ENCODE results near the gene RAD50.
"Not testable (repeated sequence)": the region's sequence is repeated elsewhere in the genome, so short reads cannot be mapped to it uniquely, and the experiment has no call there.

RAD50 gene

GRCh38 chr5:132561601-132562000, 4.8 kb downstream of the RAD50 start:
- no peak overlapping the region for H3K9ac ChIP-seq
- no peak overlapping the region for H3K4me2 ChIP-seq
- H4K20me1 ChIP-seq (ENCODE audit: insufficient read depth) = no peaks in the 10 kb centered on the region
- peaks cover 44% of the 10 kb centered on the region for H3K79me2 ChIP-seq (ENCODE audit: insufficient read depth, low read depth)
- H2AFZ ChIP-seq (ENCODE audit: low read depth) = no peak overlapping the region
- peaks cover 14% of the 10 kb centered on the region for H3K4me1 ChIP-seq (ENCODE audit: low read depth, poor library complexity, severe bottlenecking)
- H3K4me3 ChIP-seq (IDR thresholded peaks at IDR 0.05; ENCODE audit: insufficient read depth, low read depth, low read length) = no peak overlapping the region
- no peak overlapping the region for H3K27ac ChIP-seq
- H3K36me3 ChIP-seq (ENCODE audit: insufficient read depth) = no peaks in the 10 kb centered on the region; the same call in 1 of the 2 replicates
- no peaks in the 10 kb centered on the region for H3K27me3 ChIP-seq (ENCODE audit: insufficient read depth, low read depth)
- no peak for TF ChIP-seq CTCF (conservative IDR thresholded peaks at IDR 0.05; ENCODE audit: low read depth, low read length)

- not testable (repeated sequence) for H4K20me1 ChIP-seq (ENCODE audit: insufficient read depth); H3K9ac ChIP-seq; H3K4me2 ChIP-seq; H3K27me3 ChIP-seq (ENCODE audit: insufficient read depth, low read depth); H3K4me3 ChIP-seq (IDR thresholded peaks at IDR 0.05; ENCODE audit: insufficient read depth, low read depth, low read length); H3K27ac ChIP-seq; H3K4me1 ChIP-seq (ENCODE audit: low read depth, poor library complexity, severe bottlenecking); H2AFZ ChIP-seq (ENCODE audit: low read depth); H3K36me3 ChIP-seq (ENCODE audit: insufficient read depth)
- H3K79me2 ChIP-seq (ENCODE audit: insufficient read depth, low read depth) = peaks cover 18% of the 10 kb centered on the region; the same call in 1 of the 2 replicates
Observed at GRCh38 chr5:132564555-132564954, 7.8 kb downstream of the RAD50 start.

- no peak overlapping the region for H3K4me2 ChIP-seq
- no peaks in the 10 kb centered on the region for H3K27me3 ChIP-seq (ENCODE audit: insufficient read depth, low read depth)
- TF ChIP-seq CTCF (conservative IDR thresholded peaks at IDR 0.05; ENCODE audit: low read depth, low read length) = no peak
- no peaks in the 10 kb centered on the region for H3K4me1 ChIP-seq (ENCODE audit: low read depth, poor library complexity, severe bottlenecking)
- H3K79me2 ChIP-seq (ENCODE audit: insufficient read depth, low read depth) = peaks cover 10% of the 10 kb centered on the region; the same call in 1 of the 2 replicates
- no peak overlapping the region for H3K9ac ChIP-seq
- H3K36me3 ChIP-seq (ENCODE audit: insufficient read depth) = no peaks in the 10 kb centered on the region
- H3K27ac ChIP-seq = no peak overlapping the region
- no peaks in the 10 kb centered on the region for H4K20me1 ChIP-seq (ENCODE audit: insufficient read depth)
- no peak overlapping the region for H2AFZ ChIP-seq (ENCODE audit: low read depth)
- H3K4me3 ChIP-seq (IDR thresholded peaks at IDR 0.05; ENCODE audit: insufficient read depth, low read depth, low read length) = no peak overlapping the region
Observed at GRCh38 chr5:132566657-132567056, 9.9 kb downstream of the RAD50 start.

GRCh38 chr5:132576123-132576522, 19.3 kb downstream of the RAD50 start:
- Histone ChIP-seq H3K4me1 (ENCODE audit: low read depth, poor library complexity, severe bottlenecking) (no peaks in the 10 kb centered on the region), H3K36me3 (ENCODE audit: insufficient read depth) (peaks cover 5% of the 10 kb centered on the region; the same call in 1 of the 2 replicates), H3K9ac (no peak overlapping the region), H3K27ac (no peak overlapping the region), H4K20me1 (ENCODE audit: insufficient read depth) (no peaks in the 10 kb centered on the region), H2AFZ (ENCODE audit: low read depth) (no peak overlapping the region), H3K4me3 (IDR thresholded peaks at IDR 0.05; ENCODE audit: insufficient read depth, low read depth, low read length) (no peak overlapping the region), H3K79me2 (ENCODE audit: insufficient read depth, low read depth) (no peaks in the 10 kb centered on the region), H3K27me3 (ENCODE audit: insufficient read depth, low read depth) (no peaks in the 10 kb centered on the region), H3K4me2 (no peak overlapping the region)
- no peak for TF ChIP-seq CTCF (conservative IDR thresholded peaks at IDR 0.05; ENCODE audit: low read depth, low read length)

GRCh38 chr5:132584560-132584959, 27.8 kb downstream of the RAD50 start:
- H2AFZ ChIP-seq (ENCODE audit: low read depth); H3K4me1 ChIP-seq (ENCODE audit: low read depth, poor library complexity, severe bottlenecking); H4K20me1 ChIP-seq (ENCODE audit: insufficient read depth); H3K36me3 ChIP-seq (ENCODE audit: insufficient read depth); H3K9ac ChIP-seq; H3K4me2 ChIP-seq; H3K27me3 ChIP-seq (ENCODE audit: insufficient read depth, low read depth); H3K79me2 ChIP-seq (ENCODE audit: insufficient read depth, low read depth); H3K4me3 ChIP-seq (IDR thresholded peaks at IDR 0.05; ENCODE audit: insufficient read depth, low read depth, low read length); H3K27ac ChIP-seq: not testable (repeated sequence)
